ENCODE results near the gene TNFSF8.

The TNFSF8 gene

DNA sequence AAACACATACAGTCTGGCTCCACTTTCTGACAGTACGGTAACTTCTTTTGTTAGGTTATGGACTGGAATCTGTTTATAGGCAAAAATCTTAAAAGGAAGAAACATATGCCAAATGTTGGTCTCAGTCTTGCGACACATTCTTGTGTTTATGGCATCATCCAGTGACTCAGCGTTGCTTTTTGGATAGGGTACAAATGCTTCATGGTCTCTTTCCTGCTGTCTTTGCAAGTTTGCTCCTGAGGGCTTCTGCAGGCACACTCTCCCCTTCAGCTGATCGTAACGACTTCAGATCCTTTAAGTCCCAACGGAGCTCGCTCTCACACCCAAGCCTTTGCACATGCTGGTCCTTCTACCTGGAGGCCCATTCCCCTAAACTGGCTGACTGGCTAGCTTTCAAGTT, 23.6 kb upstream of the TNFSF8 start:
- TF ChIP-seq, protein P1, sequence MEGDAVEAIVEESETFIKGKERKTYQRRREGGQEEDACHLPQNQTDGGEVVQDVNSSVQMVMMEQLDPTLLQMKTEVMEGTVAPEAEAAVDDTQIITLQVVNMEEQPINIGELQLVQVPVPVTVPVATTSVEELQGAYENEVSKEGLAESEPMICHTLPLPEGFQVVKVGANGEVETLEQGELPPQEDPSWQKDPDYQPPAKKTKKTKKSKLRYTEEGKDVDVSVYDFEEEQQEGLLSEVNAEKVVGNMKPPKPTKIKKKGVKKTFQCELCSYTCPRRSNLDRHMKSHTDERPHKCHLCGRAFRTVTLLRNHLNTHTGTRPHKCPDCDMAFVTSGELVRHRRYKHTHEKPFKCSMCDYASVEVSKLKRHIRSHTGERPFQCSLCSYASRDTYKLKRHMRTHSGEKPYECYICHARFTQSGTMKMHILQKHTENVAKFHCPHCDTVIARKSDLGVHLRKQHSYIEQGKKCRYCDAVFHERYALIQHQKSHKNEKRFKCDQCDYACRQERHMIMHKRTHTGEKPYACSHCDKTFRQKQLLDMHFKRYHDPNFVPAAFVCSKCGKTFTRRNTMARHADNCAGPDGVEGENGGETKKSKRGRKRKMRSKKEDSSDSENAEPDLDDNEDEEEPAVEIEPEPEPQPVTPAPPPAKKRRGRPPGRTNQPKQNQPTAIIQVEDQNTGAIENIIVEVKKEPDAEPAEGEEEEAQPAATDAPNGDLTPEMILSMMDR (IDR thresholded peaks at IDR 0.05; ENCODE audit: control insufficient read depth, extremely low read depth, insufficient read depth), result no peak
- peak; percentile 27 for DNase-seq (ENCODE audit: low read depth)
- no peak overlapping the region for H3K4me3 ChIP-seq (ENCODE audit: low read depth, low read length)

GRCh38 chr9:114953046-114953445, 22.7 kb upstream of the TNFSF8 start:
- no peak overlapping the region for H3K4me3 ChIP-seq (ENCODE audit: low read depth, low read length)
- TF ChIP-seq, protein P1 (IDR thresholded peaks at IDR 0.05; ENCODE audit: control insufficient read depth, extremely low read depth, insufficient read depth), result no peak
- no peak for DNase-seq (ENCODE audit: low read depth)

DNA sequence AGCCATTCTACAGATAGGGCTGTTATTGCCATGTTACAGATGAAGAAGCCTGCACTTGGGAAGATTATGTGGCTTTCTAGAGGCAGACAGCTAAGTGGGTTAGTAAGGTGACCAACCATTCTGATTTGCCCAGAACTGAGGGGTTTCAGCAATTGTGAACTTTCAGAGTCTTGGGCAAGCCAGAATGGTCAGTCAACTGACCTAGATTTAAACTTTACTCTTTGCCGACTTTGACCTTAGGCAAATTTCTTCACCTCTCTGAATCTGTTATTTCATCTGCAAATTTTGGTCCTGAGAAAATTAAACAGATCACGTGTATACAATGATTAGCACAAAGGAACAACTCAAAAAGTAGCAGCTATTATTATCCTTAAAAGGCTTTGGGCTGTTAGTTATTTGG, 20.4 kb upstream of the TNFSF8 start:
- DNase-seq (ENCODE audit: low read depth), result no peak

GRCh38 chr9:114947058-114947457, 16.7 kb upstream of the TNFSF8 start:
- TF ChIP-seq, protein P1 (IDR thresholded peaks at IDR 0.05; ENCODE audit: control insufficient read depth, extremely low read depth, insufficient read depth), result no peak
- no peak overlapping the region for H3K4me3 ChIP-seq (ENCODE audit: low read depth, low read length)
- no peak for DNase-seq (ENCODE audit: low read depth)

More for the DNA sequence above, 20.4 kb upstream of the TNFSF8 start:
- no peak overlapping the region for H3K4me3 ChIP-seq (ENCODE audit: low read depth, low read length)
- TF ChIP-seq, protein P1 (IDR thresholded peaks at IDR 0.05; ENCODE audit: control insufficient read depth, extremely low read depth, insufficient read depth), result no peak

GRCh38 chr9:114945616-114946412, 15.4 kb upstream of the TNFSF8 start:
- TF ChIP-seq, protein P1 (IDR thresholded peaks at IDR 0.05; ENCODE audit: control insufficient read depth, extremely low read depth, insufficient read depth), result no peak
- no peak overlapping the region for H3K4me3 ChIP-seq (ENCODE audit: low read depth, low read length)
- no peak for DNase-seq (ENCODE audit: low read depth)

DNA sequence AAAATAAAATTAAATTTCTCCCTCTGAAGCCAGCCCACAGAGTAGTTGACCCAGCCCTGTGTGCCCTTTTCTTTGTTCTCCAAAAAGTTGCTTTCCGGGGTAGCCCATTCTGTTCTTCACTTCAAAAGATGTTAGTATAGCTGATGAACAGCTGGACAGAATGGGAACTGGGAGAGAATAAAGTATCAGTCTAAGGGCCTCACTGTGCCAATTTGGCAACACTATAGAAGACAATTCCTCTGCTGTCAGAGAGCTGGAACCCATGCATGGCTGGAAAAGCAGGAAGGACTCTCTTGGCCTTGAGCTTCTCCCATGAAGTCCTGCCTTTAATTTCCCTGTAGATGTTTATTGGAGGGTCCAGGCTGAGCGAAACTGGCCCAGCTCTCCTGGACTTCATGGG, 11.0 kb upstream of the TNFSF8 start:
- H3K4me3 ChIP-seq (ENCODE audit: low read depth, low read length), result no peak overlapping the region
- no peak for DNase-seq (ENCODE audit: low read depth)
- TF ChIP-seq, protein P1 (IDR thresholded peaks at IDR 0.05; ENCODE audit: control insufficient read depth, extremely low read depth, insufficient read depth), result no peak
